ENCODE results near the gene CACNG5.

Gene CACNG5

GRCh38 chr17:66928949-66929348 is 94.0 kb downstream of the CACNG5 start:
- no peak overlapping the region for H3K4me3 ChIP-seq (ENCODE audit: low read depth in 1 of 2, low read length in 2 of 2)
- no peaks in the 10 kb centered on the region for H3K27me3 ChIP-seq (ENCODE audit: low read depth, low read length)
- no peak overlapping the region for H3K27ac ChIP-seq (ENCODE audit: low read length)
- no peaks in the 10 kb centered on the region for H3K36me3 ChIP-seq (ENCODE audit: control insufficient read depth in 1 of 2, insufficient read depth in 2 of 2, low read length in 2 of 2)
- no peaks in the 10 kb centered on the region for H3K4me1 ChIP-seq (ENCODE audit: control insufficient read depth in 1 of 2, insufficient read depth in 2 of 2, low read length in 2 of 2)
- H3K9me3 ChIP-seq (ENCODE audit: control insufficient read depth in 1 of 2, low read length in 2 of 2), result no peaks in the 10 kb centered on the region

GRCh38 chr17:66929591-66929990 is 94.7 kb downstream of the CACNG5 start:
- Histone ChIP-seq H3K9me3 (ENCODE audit: control insufficient read depth in 1 of 2, low read length in 2 of 2) (no peaks in the 10 kb centered on the region), H3K4me1 (ENCODE audit: control insufficient read depth in 1 of 2, insufficient read depth in 2 of 2, low read length in 2 of 2) (no peaks in the 10 kb centered on the region), H3K4me3 (ENCODE audit: low read depth in 1 of 2, low read length in 2 of 2) (no peak overlapping the region), H3K27ac (ENCODE audit: low read length) (no peak overlapping the region), H3K36me3 (ENCODE audit: control insufficient read depth in 1 of 2, insufficient read depth in 2 of 2, low read length in 2 of 2) (no peaks in the 10 kb centered on the region), H3K27me3 (ENCODE audit: low read depth, low read length) (no peaks in the 10 kb centered on the region)

DNA sequence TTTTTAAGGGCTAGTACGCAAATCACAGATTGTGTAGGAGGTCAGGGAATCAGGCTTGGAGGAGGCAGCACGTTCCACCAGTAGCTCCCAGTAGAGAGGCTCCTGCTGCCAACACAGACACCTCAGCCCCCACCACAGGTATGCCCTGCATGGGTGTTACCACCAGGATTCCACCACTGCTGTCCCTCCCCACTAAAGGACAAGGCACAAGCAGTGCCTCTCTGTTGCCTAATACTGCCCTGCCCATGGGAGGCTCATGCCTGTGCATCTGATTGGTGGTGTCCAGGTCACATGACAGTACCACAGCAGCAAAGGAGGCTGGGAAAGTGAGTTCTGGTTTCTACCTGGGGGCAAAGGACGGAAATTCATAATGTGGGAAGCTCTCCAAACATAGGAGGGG is 96.0 kb downstream of the CACNG5 start:
- no peak overlapping the region for H3K4me3 ChIP-seq (ENCODE audit: low read depth in 1 of 2, low read length in 2 of 2)
- H3K36me3 ChIP-seq (ENCODE audit: control insufficient read depth in 1 of 2, insufficient read depth in 2 of 2, low read length in 2 of 2), result no peaks in the 10 kb centered on the region
- H3K4me1 ChIP-seq (ENCODE audit: control insufficient read depth in 1 of 2, insufficient read depth in 2 of 2, low read length in 2 of 2), result no peaks in the 10 kb centered on the region
- no peak overlapping the region for H3K27ac ChIP-seq (ENCODE audit: low read length)
- no peaks in the 10 kb centered on the region for H3K27me3 ChIP-seq (ENCODE audit: low read depth, low read length)
- no peaks in the 10 kb centered on the region for H3K9me3 ChIP-seq (ENCODE audit: control insufficient read depth in 1 of 2, low read length in 2 of 2)

DNA sequence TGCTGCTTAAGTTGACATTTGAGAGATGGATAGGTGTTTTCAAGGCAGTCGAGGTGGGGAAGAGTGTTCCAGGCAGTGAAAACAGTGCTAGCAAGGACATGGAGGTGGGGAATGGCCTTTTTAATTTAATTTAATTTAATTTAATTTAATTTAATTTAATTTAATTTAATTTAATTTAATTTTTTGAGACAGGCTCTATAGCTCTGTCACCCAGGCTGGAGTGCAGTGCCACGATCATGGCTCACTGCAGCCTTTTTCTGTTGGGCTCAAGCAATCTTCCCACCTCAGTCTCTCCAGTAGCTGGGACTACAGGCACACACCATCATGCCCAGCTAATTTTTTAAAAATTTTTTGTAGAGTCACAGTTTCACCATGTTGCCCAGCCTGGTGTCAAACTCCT is 97.4 kb downstream of the CACNG5 start:
- no peaks in the 10 kb centered on the region for H3K27me3 ChIP-seq (ENCODE audit: low read depth, low read length)
- H3K4me3 ChIP-seq (ENCODE audit: low read depth in 1 of 2, low read length in 2 of 2), result no peak overlapping the region
- H3K27ac ChIP-seq (ENCODE audit: low read length), result no peak overlapping the region
- H3K36me3 ChIP-seq (ENCODE audit: control insufficient read depth in 1 of 2, insufficient read depth in 2 of 2, low read length in 2 of 2), result no peaks in the 10 kb centered on the region
- no peaks in the 10 kb centered on the region for H3K9me3 ChIP-seq (ENCODE audit: control insufficient read depth in 1 of 2, low read length in 2 of 2)
- no peaks in the 10 kb centered on the region for H3K4me1 ChIP-seq (ENCODE audit: control insufficient read depth in 1 of 2, insufficient read depth in 2 of 2, low read length in 2 of 2)

GRCh38 chr17:66934040-66934439 is 99.1 kb downstream of the CACNG5 start:
- Histone ChIP-seq H3K36me3 (ENCODE audit: control insufficient read depth in 1 of 2, insufficient read depth in 2 of 2, low read length in 2 of 2) (no peaks in the 10 kb centered on the region), H3K9me3 (ENCODE audit: control insufficient read depth in 1 of 2, low read length in 2 of 2) (no peaks in the 10 kb centered on the region), H3K27ac (ENCODE audit: low read length) (no peak overlapping the region), H3K27me3 (ENCODE audit: low read depth, low read length) (no peaks in the 10 kb centered on the region), H3K4me3 (ENCODE audit: low read depth in 1 of 2, low read length in 2 of 2) (no peak overlapping the region), H3K4me1 (ENCODE audit: control insufficient read depth in 1 of 2, insufficient read depth in 2 of 2, low read length in 2 of 2) (no peaks in the 10 kb centered on the region)
